ENCODE results near the gene NFIA. TPM values are rescaled to one million over a fixed set of nuclear protein-coding genes. Genes with fewer than 3 reads are reported as not detected.

The NFIA gene
- total and polyA plus RNA-seq, 10 of the 15 experiments (the other 5 are each of a cell fraction or from before 2014, with no cell fraction given), result 0.10 to 0.16 TPM; not detected in 8

DNA sequence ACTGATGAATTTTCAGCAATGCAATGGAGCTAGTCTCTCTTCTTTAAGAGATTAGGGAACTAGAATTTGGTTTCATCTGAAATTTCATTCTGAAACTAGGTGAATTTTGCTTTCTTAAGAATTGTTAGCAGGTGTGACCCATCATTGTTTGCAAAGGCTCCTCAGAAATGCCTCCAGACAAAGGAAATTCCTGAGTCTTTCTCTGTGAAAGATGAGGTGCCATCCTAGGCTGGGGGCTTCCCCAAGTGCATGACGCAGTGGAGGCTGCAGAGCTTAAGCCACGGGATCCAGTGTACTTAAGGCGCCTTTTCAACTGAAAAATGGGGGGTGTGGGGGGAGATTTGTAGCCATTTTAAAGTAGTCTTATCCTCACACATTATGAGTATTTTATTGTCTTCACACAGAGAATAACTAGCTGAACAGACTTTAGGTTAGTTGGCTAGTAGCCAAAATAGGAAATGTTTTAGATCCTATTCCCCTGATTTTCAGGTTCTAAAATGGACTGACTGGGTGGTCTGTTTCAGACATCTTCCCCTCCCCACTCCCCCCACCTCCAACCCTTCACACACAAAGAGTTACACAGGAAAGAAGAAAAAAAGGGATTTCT, 202.0 kb downstream of the NFIA start:
- ChIA-PET RAD21 (ENCODE audit: unreplicated experiment) (no interaction called here), POLR2A (no interaction called here), CTCF (no interaction called here), SMC1A (ENCODE audit: uncharacterized antibody, unreplicated experiment) (interaction anchor here (1.2 kb wide), 1 partner anchor 15 kb away, joined by 3 read pairs; no protein-coding TSS in a partner anchor)
- 6% methylated on average over 3 of the region's 3 CpGs for WGBS (ENCODE audit: insufficient coverage, insufficient replicate concordance, low lambda C conversion rate, missing lambda C conversion rate)
- H3K4me3 ChIP-seq, result no peak overlapping the region
- FAIRE-seq (no peak), DNase-seq (ENCODE audit: low read depth, low spot score) (no peak), ATAC-seq (no peak)
- peaks cover 4% of the 10 kb centered on the region; the same call in 1 of the 2 replicates for H3K4me1 ChIP-seq (ENCODE audit: control insufficient read depth, insufficient read depth, low read length)
- BruUV-seq (replicated peaks), result no TSS peak
- H3K4me2 ChIP-seq (ENCODE audit: control insufficient read depth, insufficient read depth), result no peak overlapping the region
- in situ Hi-C loops (cut with MboI), result no loop called here
- H3K27me3 ChIP-seq (replicated peaks in 1 of 2; ENCODE audit: control insufficient read depth in 2 of 2, insufficient read depth in 2 of 2, low read length in 1 of 2), result no peaks in the 10 kb centered on the region
- H3K27ac ChIP-seq (ENCODE audit: control insufficient read depth, insufficient read depth), result no peak overlapping the region
- H3K9ac ChIP-seq (ENCODE audit: control insufficient read depth, insufficient read depth, low read length), result no peak overlapping the region
- H2AFZ ChIP-seq (ENCODE audit: control insufficient read depth, low read depth, low read length), result no peak overlapping the region
- H3K9me3 ChIP-seq (replicated peaks; ENCODE audit: control insufficient read depth, insufficient read depth, low read length), result no peaks in the 10 kb centered on the region
- TF ChIP-seq MXI1 (IDR thresholded peaks at IDR 0.05; ENCODE audit: low read depth, low read length) (no peak), NRF1 (conservative IDR thresholded peaks at IDR 0.05; ENCODE audit: low read depth, low read length) (no peak), MTA3 (IDR thresholded peaks at IDR 0.05; ENCODE audit: borderline replicate concordance, low read length) (no peak), PAX8 (IDR thresholded peaks at IDR 0.05) (no peak), IRF4 (IDR thresholded peaks at IDR 0.05; ENCODE audit: low read depth, low read length) (no peak), TCF3 (IDR thresholded peaks at IDR 0.05; ENCODE audit: borderline replicate concordance, insufficient read depth, low read depth, low read length) (no peak), KLF5 (IDR thresholded peaks at IDR 0.05; ENCODE audit: partially characterized antibody) (no peak), PML (IDR thresholded peaks at IDR 0.05; ENCODE audit: low read length) (no peak), NR2C2 (IDR thresholded peaks at IDR 0.05; ENCODE audit: borderline replicate concordance, control insufficient read depth, insufficient read length, low read depth) (no peak), CBX3 (IDR thresholded peaks at IDR 0.05; ENCODE audit: borderline replicate concordance, low read depth) (no peak), RUNX3 (IDR thresholded peaks at IDR 0.05; ENCODE audit: low read length) (no peak), JUNB (IDR thresholded peaks at IDR 0.05) (no peak)
- intact Hi-C loops (cut with micrococcal nuclease; ENCODE audit: unreplicated experiment), result no loop called here
- H3K79me2 ChIP-seq (ENCODE audit: control insufficient read depth, insufficient read depth, low read length), result no peaks in the 10 kb centered on the region
- no peaks in the 10 kb centered on the region for H4K20me1 ChIP-seq (ENCODE audit: control insufficient read depth, insufficient read depth)
- no peaks in the 10 kb centered on the region for H3K36me3 ChIP-seq (ENCODE audit: control insufficient read depth in 2 of 2, insufficient read depth in 2 of 2, low read length in 1 of 2)

Data from GM12878 (cell line).